Choroid plexus epithelial cell (primary cell): ENCODE results near the gene CFAP410.

Experiments
- DNase-seq: peaks from one replicate; pipeline ENCODE4 v3.0.0-alpha.2; 2010; ENCODE audit warnings: low read depth
- H3K4me3 ChIP-seq: 2 replicates; pipeline ENCODE4 v1.5.1; 2011; ENCODE audit warnings: low read depth, mild to moderate bottlenecking, control low read depth, low read length, moderate library complexity
- TF ChIP-seq, protein P1 (sequence below): conservative IDR thresholded peaks from 2 replicates; pipeline ENCODE4 v1.5.1; 2011; ENCODE audit warnings: low read depth, mild to moderate bottlenecking, control low read depth, inconsistent platforms, low read length, moderate library complexity

The CFAP410 gene

DNA sequence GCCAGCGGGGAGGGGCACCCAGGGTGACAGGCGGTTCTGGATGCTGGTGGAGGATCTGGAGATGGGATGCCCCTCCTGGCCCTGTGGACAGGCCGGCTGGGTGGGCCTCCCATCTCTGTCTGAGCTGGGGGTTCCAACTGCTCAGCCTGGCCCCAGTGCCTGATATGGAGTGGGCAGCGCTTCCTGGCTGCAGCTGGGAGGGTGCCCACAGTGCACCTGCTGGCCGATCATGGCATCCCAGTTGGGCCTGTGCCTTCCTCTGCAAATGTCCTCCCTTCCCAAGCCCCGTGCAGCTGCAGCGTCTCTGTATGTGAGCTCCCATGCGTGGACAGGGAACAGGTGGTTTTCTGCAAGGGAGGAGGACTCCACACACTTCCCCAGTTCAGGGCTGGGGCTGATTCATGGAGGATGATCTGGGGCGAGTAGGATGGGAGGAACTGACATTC is 37.2 kb downstream of the CFAP410 start:
- TF ChIP-seq, protein P1, sequence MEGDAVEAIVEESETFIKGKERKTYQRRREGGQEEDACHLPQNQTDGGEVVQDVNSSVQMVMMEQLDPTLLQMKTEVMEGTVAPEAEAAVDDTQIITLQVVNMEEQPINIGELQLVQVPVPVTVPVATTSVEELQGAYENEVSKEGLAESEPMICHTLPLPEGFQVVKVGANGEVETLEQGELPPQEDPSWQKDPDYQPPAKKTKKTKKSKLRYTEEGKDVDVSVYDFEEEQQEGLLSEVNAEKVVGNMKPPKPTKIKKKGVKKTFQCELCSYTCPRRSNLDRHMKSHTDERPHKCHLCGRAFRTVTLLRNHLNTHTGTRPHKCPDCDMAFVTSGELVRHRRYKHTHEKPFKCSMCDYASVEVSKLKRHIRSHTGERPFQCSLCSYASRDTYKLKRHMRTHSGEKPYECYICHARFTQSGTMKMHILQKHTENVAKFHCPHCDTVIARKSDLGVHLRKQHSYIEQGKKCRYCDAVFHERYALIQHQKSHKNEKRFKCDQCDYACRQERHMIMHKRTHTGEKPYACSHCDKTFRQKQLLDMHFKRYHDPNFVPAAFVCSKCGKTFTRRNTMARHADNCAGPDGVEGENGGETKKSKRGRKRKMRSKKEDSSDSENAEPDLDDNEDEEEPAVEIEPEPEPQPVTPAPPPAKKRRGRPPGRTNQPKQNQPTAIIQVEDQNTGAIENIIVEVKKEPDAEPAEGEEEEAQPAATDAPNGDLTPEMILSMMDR, result no peak
- DNase-seq, result no peak
- H3K4me3 ChIP-seq, result no peak overlapping the region

DNA sequence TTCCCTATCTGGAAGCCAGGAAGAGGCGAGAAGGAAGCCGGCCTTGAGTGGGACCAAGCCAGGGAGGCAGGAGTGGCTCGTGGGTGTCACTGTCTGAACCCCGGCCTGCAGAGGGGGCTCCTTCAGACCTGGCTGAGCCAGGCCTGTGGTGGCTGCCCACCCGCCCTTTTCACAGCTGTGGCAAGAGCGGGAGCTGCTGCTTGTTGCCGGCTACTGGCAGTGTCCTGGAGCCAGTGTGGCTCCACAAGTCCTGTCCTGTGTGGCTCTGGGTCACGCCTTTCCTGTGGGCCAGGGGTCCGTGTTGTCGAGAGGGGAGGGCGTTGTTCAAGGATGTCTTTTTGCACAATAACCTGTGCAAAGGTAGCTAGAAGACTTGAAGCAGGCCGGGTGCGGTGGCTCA is 38.0 kb downstream of the CFAP410 start:
- peak overlapping the region; percentile 74 for H3K4me3 ChIP-seq
- TF ChIP-seq, protein P1, result no peak
- no peak for DNase-seq

DNA sequence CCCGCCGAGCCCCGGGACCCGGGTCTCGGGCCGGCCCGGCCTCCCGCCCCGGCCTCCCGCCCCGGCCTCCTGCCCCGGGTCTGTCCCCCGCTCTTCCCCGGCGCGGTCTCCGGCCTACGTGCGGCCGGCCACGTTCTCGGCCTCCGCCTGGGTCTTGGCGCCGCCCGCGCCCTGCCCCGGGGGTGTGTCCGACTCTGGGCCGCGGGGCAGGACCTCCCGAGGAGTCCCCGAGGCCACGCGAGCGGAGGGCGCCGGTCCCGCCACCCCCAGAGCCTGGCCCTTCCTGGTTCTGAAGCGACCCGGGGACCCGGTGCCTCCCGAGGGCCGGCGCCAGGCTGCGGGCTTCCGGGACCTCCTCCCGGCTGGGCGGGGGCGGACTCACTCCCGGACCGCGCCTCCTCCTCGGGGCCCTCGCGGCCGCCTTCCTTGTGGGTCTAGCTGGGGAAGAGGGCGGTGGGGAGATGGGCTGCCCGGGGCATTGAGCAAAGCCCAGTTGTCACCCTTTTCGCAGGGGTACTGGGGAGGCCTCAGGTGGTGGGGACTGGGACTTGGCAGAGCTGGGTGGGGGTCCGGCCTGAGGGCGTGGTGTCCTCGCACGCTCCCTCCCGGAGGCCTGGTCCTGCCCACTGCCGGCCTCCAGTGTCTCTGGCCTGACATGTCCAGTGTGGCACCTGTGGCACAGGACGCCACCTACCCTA is 38.8 kb downstream of the CFAP410 start:
- TF ChIP-seq, protein P1, result no peak
- peak; percentile 40 for DNase-seq
- H3K4me3 ChIP-seq, result peak overlapping the region; percentile 74

DNA sequence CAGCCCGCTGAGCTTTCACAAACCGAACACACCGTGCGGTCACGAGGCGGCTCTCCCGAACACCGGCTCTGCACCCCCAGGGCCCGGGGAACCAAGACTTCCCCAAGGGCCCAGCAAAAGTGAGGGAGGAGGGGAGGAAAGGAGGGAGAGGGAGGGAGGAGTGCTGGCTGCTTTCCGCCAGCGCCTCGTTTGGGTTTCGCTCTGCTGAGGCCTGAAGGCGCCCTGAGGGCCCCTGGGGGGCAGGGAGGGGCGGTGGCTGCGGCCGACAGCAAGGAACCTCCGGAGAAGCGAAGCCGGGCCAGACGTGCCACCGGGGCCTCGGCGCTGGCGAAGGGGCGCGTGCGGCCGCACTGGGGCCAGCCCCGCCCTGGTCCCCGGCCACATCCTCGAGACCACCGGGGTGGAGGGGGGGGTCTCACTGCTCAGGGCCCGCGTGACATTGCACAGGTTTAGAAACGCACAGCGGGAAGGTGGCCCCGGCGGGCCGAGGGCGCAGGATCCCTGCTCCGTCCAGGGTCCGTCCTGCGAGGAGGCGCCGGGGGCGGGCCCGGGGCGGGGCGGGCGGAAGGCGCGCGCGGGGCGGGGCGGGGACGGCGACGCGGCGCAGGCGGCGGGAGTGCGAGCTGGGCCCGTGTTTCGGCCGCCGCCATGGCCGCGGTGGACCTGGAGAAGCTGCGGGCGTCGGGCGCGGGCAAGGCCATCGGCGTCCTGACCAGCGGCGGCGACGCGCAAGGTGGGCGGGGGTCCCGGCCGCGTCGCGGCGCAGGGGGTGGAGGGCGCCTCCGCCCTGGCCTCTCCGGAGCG is 39.5 kb downstream of the CFAP410 start, which contains the start of gene PFKL:
TSS of gene PFKL (plus strand) at position 596 of the 804 bp plus-strand sequence. CDS start at position 649, 53 bp downstream.
- peak within 1 kb of the TSS; percentile 74 for H3K4me3 ChIP-seq
- DNase-seq, result peak; percentile 43
- TF ChIP-seq, protein P1, result no peak

DNA sequence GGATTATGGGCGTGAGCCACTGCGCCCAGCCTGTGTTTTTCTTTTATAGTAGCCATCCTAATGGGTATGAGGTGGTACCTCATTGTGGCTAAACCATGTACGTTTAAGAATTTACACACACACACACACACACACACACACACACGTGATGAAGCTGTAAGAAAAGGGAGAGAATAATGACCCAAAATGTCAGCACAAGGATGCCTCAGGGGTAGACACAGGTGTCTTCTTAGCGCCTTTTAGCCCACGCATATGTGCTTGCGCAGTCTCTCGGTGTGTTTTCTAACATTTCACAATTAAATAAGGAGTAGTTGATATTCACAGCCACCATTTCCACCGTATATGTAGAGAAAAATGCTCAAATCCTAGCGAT is 40.1 kb downstream of the CFAP410 start:
- peak overlapping the region; percentile 74 for H3K4me3 ChIP-seq
- TF ChIP-seq, protein P1, result no peak
- DNase-seq, result peak; percentile 40

DNA sequence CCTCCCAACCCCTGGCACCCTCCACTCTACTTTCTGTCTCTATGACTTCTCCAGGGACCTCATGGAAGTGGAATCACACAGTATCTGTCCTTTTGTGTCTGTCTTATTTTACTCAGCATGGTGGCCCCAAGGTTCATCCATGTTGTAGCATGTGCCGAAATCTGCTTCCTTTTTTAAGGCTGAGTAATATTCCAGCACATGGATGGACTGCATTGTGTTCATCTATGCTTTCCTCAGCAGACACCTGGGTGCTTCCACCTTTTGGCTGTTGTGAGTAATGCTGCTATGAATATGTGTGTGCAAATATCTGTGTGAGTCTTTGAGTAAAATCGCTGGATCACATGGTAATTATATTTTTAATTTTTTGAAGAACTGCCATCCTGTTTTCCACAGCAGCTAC is 40.9 kb downstream of the CFAP410 start:
- H3K4me3 ChIP-seq, result no peak overlapping the region
- TF ChIP-seq, protein P1, result peak; percentile 44
- peak; percentile 34 for DNase-seq
